Measurements from ENCODE around the gene TRPV5. TPM values are rescaled to one million over a fixed set of nuclear protein-coding genes. Genes with fewer than 3 reads are reported as not detected.

The TRPV5 gene
- total and polyA plus RNA-seq, 2 experiments from 2014 or later = not detected

- TF ChIP-seq EZH2phosphoT487 (IDR thresholded peaks at IDR 0.05; ENCODE audit: insufficient read depth, low read depth) = no peak
- no peak for TF ChIP-seq EZH2 (IDR thresholded peaks at IDR 0.05; ENCODE audit: insufficient read depth, poor library complexity, severe bottlenecking)
- Histone ChIP-seq H3F3A (ENCODE audit: insufficient read depth) (no peaks in the 10 kb centered on the region), H4K20me1 (ENCODE audit: insufficient read depth) (no peaks in the 10 kb centered on the region), H2AFZ (no peak overlapping the region), H3K9me3 (ENCODE audit: low read depth) (no peaks in the 10 kb centered on the region), H3K79me2 (ENCODE audit: insufficient read depth) (no peaks in the 10 kb centered on the region), H3K36me3 (ENCODE audit: low read depth) (no peaks in the 10 kb centered on the region), H3K4me2 (ENCODE audit: unreplicated experiment) (no peak overlapping the region), H3K27ac (no peak overlapping the region), H3K9me2 (ENCODE audit: insufficient read depth) (no peaks in the 10 kb centered on the region), H3K4me3 (no peak overlapping the region), H3K4me1 (ENCODE audit: insufficient read depth) (no peaks in the 10 kb centered on the region), H3K27me3 (replicated peaks; ENCODE audit: insufficient read depth) (peaks cover 7% of the 10 kb centered on the region), H3K9ac (no peak overlapping the region)
- no peak for DNase-seq
- WGBS, 2 experiments (ENCODE audit: low coverage in 1 of 2, low lambda C conversion rate in 2 of 2, missing lambda C conversion rate in 2 of 2) = 15 to 19% methylated on average over 7 of the region's 7 CpGs
- in situ Hi-C loops (cut with MboI) = no loop called here
These were observed 35.9 kb downstream of the TRPV5 start for GRCh38 chr7:142897691-142898090.

- Histone ChIP-seq H3K9me2 (ENCODE audit: insufficient read depth) (no peaks in the 10 kb centered on the region), H3K79me2 (ENCODE audit: insufficient read depth) (no peaks in the 10 kb centered on the region), H3K4me3 (no peak overlapping the region), H3K27me3 (replicated peaks; ENCODE audit: insufficient read depth) (peaks cover 7% of the 10 kb centered on the region), H3K4me1 (ENCODE audit: insufficient read depth) (no peaks in the 10 kb centered on the region), H2AFZ (no peak overlapping the region), H3K9ac (no peak overlapping the region), H3F3A (ENCODE audit: insufficient read depth) (no peaks in the 10 kb centered on the region), H3K9me3 (ENCODE audit: low read depth) (no peaks in the 10 kb centered on the region), H4K20me1 (ENCODE audit: insufficient read depth) (no peaks in the 10 kb centered on the region), H3K36me3 (ENCODE audit: low read depth) (no peaks in the 10 kb centered on the region), H3K4me2 (ENCODE audit: unreplicated experiment) (no peak overlapping the region), H3K27ac (no peak overlapping the region)
- DNase-seq = no peak
- in situ Hi-C loops (cut with MboI) = no loop called here
- WGBS, 2 experiments (ENCODE audit: low coverage in 1 of 2, low lambda C conversion rate in 2 of 2, missing lambda C conversion rate in 2 of 2) = 20 to 21% methylated on average over 3 of the region's 3 CpGs
- no peak for TF ChIP-seq EZH2phosphoT487 (IDR thresholded peaks at IDR 0.05; ENCODE audit: insufficient read depth, low read depth)
- TF ChIP-seq EZH2 (IDR thresholded peaks at IDR 0.05; ENCODE audit: insufficient read depth, poor library complexity, severe bottlenecking) = no peak
These were observed 36.7 kb downstream of the TRPV5 start for GRCh38 chr7:142896741-142897379.

- WGBS, 2 experiments (ENCODE audit: low coverage in 1 of 2, low lambda C conversion rate in 2 of 2, missing lambda C conversion rate in 2 of 2) = 36 to 45% methylated on average over 3 of the region's 3 CpGs
- no peaks in the 10 kb centered on the region for H4K20me1 ChIP-seq (ENCODE audit: insufficient read depth)
- H3K79me2 ChIP-seq (ENCODE audit: insufficient read depth) = no peaks in the 10 kb centered on the region
- no peak for TF ChIP-seq EZH2 (IDR thresholded peaks at IDR 0.05; ENCODE audit: insufficient read depth, poor library complexity, severe bottlenecking)
- TF ChIP-seq EZH2phosphoT487 (IDR thresholded peaks at IDR 0.05; ENCODE audit: insufficient read depth, low read depth) = no peak
- in situ Hi-C loops (cut with MboI) = no loop called here
- no peak overlapping the region for H2AFZ ChIP-seq
- DNase-seq = no peak
- H3K27ac ChIP-seq = no peak overlapping the region
- H3K4me3 ChIP-seq = no peak overlapping the region
- no peaks in the 10 kb centered on the region for H3F3A ChIP-seq (ENCODE audit: insufficient read depth)
- H3K4me1 ChIP-seq (ENCODE audit: insufficient read depth) = no peaks in the 10 kb centered on the region
- H3K36me3 ChIP-seq (ENCODE audit: low read depth) = no peaks in the 10 kb centered on the region
- H3K27me3 ChIP-seq (replicated peaks; ENCODE audit: insufficient read depth) = peaks cover 7% of the 10 kb centered on the region
- H3K9me2 ChIP-seq (ENCODE audit: insufficient read depth) = no peaks in the 10 kb centered on the region
- H3K9me3 ChIP-seq (ENCODE audit: low read depth) = no peaks in the 10 kb centered on the region
- no peak overlapping the region for H3K9ac ChIP-seq
- no peak overlapping the region for H3K4me2 ChIP-seq (ENCODE audit: unreplicated experiment)
These were observed 37.4 kb downstream of the TRPV5 start for GRCh38 chr7:142896151-142896550.

DNA sequence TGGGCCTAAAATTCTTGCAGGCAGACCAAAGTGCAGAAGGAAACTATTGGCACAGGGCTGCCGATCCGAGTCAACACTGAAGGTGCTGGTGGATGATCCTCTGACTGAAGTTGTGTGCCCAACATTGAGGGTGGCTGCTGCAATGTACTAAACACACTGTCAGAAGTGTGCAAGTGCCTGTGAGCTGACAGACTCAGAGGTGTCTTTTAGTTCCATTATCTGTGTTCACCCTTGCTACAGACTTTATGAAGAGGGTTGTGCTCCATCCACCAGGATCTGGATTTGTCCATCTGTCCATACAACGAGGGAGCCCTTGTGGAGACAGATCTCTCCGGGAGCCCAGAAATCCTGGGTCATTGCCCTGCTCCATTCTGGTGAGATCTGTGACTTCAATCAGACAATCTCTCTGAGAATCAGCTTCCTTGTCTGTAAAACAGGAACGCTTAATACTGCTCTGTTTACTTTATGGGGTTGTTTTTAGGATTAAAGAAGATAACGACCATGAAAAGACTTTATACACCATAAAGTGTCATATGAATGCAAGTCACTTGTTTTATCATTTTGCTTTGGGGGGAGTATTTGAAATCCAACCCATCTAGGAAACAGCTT, 38.5 kb downstream of the TRPV5 start:
- Histone ChIP-seq H3K27me3 (replicated peaks; ENCODE audit: insufficient read depth) (peaks cover 7% of the 10 kb centered on the region), H2AFZ (no peak overlapping the region), H3K4me3 (no peak overlapping the region), H3K27ac (no peak overlapping the region), H3K9me2 (ENCODE audit: insufficient read depth) (no peaks in the 10 kb centered on the region), H4K20me1 (ENCODE audit: insufficient read depth) (no peaks in the 10 kb centered on the region), H3K4me1 (ENCODE audit: insufficient read depth) (no peaks in the 10 kb centered on the region), H3F3A (ENCODE audit: insufficient read depth) (no peaks in the 10 kb centered on the region), H3K9me3 (ENCODE audit: low read depth) (no peaks in the 10 kb centered on the region), H3K4me2 (ENCODE audit: unreplicated experiment) (no peak overlapping the region), H3K36me3 (ENCODE audit: low read depth) (no peaks in the 10 kb centered on the region), H3K79me2 (ENCODE audit: insufficient read depth) (no peaks in the 10 kb centered on the region), H3K9ac (no peak overlapping the region)
- TF ChIP-seq EZH2 (IDR thresholded peaks at IDR 0.05; ENCODE audit: insufficient read depth, poor library complexity, severe bottlenecking) (no peak), EZH2phosphoT487 (IDR thresholded peaks at IDR 0.05; ENCODE audit: insufficient read depth, low read depth) (no peak)
- no peak for DNase-seq
- WGBS, 2 experiments (ENCODE audit: low coverage in 1 of 2, low lambda C conversion rate in 2 of 2, missing lambda C conversion rate in 2 of 2) = 19 to 22% methylated on average over 6 of the region's 6 CpGs
- in situ Hi-C loops (cut with MboI) = no loop called here
